ENCODE results near the gene ANO2.
"Not testable (repeated sequence)": the region's sequence is repeated elsewhere in the genome, so short reads cannot be mapped to it uniquely, and the experiment has no call there.

Gene ANO2

DNA sequence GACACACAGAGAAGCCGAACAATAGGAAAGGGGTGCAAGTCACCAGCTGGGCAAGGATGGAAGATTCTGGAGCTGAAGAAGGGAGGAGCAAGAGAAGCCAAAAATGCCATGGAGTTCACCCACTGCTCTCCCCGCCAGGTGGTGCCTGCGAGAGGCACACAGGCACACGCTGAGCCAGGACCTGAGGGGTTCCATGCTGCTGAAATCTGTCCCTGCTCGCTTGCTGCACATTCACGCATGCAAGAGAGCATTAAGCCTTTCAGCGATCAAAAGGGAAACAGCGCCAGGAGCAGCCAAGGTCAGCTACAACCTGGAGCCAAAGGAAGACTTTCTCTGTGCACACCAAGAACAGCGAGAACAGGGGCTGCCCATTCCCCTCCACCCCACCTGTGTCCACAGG, 104.1 kb downstream of the ANO2 start:
- TF ChIP-seq, protein P1, sequence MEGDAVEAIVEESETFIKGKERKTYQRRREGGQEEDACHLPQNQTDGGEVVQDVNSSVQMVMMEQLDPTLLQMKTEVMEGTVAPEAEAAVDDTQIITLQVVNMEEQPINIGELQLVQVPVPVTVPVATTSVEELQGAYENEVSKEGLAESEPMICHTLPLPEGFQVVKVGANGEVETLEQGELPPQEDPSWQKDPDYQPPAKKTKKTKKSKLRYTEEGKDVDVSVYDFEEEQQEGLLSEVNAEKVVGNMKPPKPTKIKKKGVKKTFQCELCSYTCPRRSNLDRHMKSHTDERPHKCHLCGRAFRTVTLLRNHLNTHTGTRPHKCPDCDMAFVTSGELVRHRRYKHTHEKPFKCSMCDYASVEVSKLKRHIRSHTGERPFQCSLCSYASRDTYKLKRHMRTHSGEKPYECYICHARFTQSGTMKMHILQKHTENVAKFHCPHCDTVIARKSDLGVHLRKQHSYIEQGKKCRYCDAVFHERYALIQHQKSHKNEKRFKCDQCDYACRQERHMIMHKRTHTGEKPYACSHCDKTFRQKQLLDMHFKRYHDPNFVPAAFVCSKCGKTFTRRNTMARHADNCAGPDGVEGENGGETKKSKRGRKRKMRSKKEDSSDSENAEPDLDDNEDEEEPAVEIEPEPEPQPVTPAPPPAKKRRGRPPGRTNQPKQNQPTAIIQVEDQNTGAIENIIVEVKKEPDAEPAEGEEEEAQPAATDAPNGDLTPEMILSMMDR (IDR thresholded peaks at IDR 0.05; ENCODE audit: low read depth, low read length, missing control alignments): peak; percentile 2
- DNase-seq (ENCODE audit: extremely low read depth, low read depth): no peak
- H3K4me3 ChIP-seq (replicated peaks; ENCODE audit: low read depth, low read length): no peak overlapping the region

- DNase-seq (ENCODE audit: extremely low read depth, low read depth): no peak
- TF ChIP-seq, protein P1 (IDR thresholded peaks at IDR 0.05; ENCODE audit: low read depth, low read length, missing control alignments): no peak
- no peak overlapping the region for H3K4me3 ChIP-seq (replicated peaks; ENCODE audit: low read depth, low read length)
Observed at GRCh38 chr12:5830111-5830510, 114.9 kb downstream of the ANO2 start.

DNA sequence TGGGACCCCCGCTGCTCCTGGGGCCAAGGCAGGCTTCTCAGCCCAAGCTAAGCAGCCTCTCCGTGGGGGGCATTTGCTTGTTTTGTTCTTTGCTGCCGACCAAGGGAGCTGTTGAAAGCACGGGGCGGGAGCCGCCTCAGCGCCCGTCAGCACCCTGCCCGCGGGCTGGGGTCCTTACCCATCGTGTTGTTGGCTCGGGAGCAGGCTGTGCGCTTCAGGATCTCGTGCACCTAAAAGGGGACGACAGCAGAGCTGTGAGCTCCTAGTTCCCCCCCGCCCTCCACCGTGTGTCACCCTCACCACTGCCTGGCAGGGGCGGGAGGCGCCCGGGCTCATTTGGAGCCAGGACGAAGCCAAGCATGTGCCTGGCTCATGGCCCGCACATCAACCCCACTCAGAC, 117.5 kb downstream of the ANO2 start:
- no peak for DNase-seq (ENCODE audit: extremely low read depth, low read depth)
- no peak overlapping the region for H3K4me3 ChIP-seq (replicated peaks; ENCODE audit: low read depth, low read length)
- TF ChIP-seq, protein P1 (IDR thresholded peaks at IDR 0.05; ENCODE audit: low read depth, low read length, missing control alignments): no peak

DNA sequence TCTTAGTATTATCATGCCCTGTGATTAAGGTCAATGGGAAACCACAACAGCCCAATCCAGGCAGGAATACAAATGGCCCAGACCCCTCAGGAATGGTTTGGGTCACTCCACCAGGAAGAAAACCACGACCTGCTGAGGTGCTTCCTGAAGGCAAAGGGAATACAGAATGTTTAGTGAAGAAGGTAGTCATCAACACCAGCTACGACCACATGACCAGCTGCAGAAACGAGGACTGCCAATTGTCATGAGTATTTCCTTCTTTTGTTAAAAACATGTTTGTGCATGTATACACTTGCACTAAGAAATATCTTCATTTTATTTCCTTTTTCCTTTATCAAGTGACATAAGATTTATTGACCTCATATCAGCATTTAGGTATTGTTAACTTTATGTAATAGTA, 119.3 kb downstream of the ANO2 start:
- not testable (repeated sequence) for DNase-seq (ENCODE audit: extremely low read depth, low read depth); H3K4me3 ChIP-seq (replicated peaks; ENCODE audit: low read depth, low read length)

GRCh38 chr12:5818877-5819276, 126.2 kb downstream of the ANO2 start:
- H3K4me3 ChIP-seq (replicated peaks; ENCODE audit: low read depth, low read length); DNase-seq (ENCODE audit: extremely low read depth, low read depth): not testable (repeated sequence)

DNA sequence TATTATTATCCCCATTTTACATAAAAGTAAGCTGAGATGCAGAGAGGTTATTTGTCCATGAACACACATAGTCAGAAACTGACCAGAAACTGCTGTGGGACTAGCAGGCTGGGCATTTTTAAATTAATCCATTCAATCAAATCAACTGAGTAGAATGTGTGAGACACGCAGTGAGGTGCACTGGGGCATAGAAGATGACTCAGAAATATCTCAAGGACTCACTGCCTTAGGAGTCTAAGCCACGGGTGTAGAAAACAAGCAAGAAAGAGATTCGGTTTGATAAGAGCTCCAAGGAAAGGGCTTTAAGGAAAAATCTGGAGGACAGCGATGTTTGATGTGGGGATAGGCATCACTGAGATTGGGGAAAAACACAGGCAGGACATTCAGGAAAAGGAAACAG, 127.8 kb downstream of the ANO2 start:
- TF ChIP-seq, protein P1 (IDR thresholded peaks at IDR 0.05; ENCODE audit: low read depth, low read length, missing control alignments): no peak
- no peak for DNase-seq (ENCODE audit: extremely low read depth, low read depth)
- no peak overlapping the region for H3K4me3 ChIP-seq (replicated peaks; ENCODE audit: low read depth, low read length)

- no peak for DNase-seq (ENCODE audit: extremely low read depth, low read depth)
- H3K4me3 ChIP-seq (replicated peaks; ENCODE audit: low read depth, low read length): no peak overlapping the region
- TF ChIP-seq, protein P1 (IDR thresholded peaks at IDR 0.05; ENCODE audit: low read depth, low read length, missing control alignments): no peak
Observed at GRCh38 chr12:5809586-5809985, 135.5 kb downstream of the ANO2 start.

DNA sequence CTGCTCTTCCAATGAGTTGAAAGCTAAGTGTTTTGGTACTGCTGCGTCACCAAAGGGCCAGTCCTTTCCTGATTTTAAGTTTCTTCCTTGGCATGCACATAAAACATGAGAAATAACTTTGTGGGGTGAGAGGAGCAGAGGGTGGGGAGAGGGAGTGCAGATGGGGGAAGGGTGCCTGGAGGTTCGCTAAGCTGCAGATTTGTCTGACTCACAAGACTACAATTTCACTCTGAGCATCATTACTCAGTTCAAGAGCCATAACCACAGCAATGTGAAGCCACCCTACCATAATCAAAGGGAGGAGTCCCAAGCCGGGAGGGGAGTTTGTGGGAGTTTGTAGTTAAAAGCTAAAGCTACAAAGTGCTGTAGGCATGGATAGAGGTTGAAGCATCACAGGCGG, 136.1 kb downstream of the ANO2 start:
- no peak overlapping the region for H3K4me3 ChIP-seq (replicated peaks; ENCODE audit: low read depth, low read length)
- TF ChIP-seq, protein P1 (IDR thresholded peaks at IDR 0.05; ENCODE audit: low read depth, low read length, missing control alignments): no peak
- DNase-seq (ENCODE audit: extremely low read depth, low read depth): peak; percentile 88
